GM12875 (cell line): Measurements from ENCODE around the gene TRERF1.
"Not testable (repeated sequence)": the region's sequence is repeated elsewhere in the genome, so short reads cannot be mapped to it uniquely, and the experiment has no call there.

Experiments used
- H3K4me3 ChIP-seq: one replicate; pipeline ENCODE4 v1.5.1; 2011; ENCODE audit warnings: low read depth, low read length, control low read depth
- TF ChIP-seq, protein P1 (sequence below): IDR thresholded peaks from 2 replicates; pipeline ENCODE4 v1.5.1; 2011; ENCODE audit warnings: low read depth, mild to moderate bottlenecking, control low read depth, inconsistent platforms, low read length, moderate library complexity, borderline replicate concordance; ENCODE audit not compliant: insufficient read depth

Gene TRERF1

DNA sequence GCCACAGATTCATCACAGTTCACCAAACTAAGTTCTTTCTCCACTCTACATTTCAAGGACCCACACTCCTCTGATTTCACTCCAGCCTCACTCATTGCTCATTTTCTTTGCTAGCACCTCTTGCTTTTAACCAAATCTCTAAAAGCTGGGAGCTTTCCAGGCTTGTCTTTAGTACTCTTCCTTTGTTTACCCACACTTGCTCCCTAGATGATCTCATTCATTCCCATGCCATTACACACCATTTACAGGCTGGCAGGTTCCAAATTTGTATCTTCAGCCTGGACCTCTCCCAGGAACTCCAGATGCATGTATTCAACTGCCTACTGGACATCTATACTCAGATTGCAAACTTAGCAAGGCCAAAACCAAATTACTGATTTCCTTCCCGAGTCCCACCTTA lies 251.7 kb downstream of the TRERF1 start:
- no peak overlapping the region for H3K4me3 ChIP-seq

DNA sequence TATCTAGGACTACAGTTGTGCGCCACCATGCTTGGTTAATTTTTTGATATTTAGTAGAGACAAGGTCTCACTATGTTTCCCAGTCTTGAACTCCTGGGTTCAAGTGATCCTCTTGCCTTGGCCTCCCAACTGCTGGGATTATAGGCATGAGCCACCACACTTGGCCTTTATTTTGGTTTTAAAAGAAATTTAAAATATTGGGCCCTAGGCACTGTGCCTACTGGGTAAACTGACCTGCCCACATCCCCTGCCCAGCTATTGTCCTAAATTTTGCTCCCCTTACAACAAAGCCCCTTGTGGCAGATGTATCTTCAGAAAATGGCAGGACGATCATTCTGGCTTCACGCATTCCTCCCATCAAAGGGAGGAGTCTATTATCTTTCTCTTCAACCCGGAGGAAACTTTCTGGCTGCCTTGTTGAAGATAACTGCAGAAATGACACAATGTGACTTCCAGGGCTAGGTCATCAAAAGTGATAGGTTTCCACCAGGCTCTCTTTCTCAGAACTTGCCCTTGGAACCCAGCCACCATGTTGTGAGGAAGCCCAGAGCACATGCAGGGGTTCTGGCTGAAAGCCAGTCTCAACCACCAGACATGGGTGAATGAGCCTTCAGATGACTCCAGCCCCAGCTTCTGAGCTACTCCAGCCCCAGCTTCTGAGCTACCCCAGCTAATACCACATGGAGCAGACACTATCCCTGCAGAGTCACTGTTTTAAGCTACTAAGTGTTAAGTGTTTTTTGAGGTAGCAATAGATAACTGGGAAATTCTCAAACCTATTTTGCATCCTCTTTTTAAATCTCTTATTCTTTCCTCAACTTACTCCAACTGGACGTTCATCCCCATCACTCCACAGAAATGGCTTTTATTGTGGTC lies 252.4 kb downstream of the TRERF1 start:
- TF ChIP-seq, protein P1, sequence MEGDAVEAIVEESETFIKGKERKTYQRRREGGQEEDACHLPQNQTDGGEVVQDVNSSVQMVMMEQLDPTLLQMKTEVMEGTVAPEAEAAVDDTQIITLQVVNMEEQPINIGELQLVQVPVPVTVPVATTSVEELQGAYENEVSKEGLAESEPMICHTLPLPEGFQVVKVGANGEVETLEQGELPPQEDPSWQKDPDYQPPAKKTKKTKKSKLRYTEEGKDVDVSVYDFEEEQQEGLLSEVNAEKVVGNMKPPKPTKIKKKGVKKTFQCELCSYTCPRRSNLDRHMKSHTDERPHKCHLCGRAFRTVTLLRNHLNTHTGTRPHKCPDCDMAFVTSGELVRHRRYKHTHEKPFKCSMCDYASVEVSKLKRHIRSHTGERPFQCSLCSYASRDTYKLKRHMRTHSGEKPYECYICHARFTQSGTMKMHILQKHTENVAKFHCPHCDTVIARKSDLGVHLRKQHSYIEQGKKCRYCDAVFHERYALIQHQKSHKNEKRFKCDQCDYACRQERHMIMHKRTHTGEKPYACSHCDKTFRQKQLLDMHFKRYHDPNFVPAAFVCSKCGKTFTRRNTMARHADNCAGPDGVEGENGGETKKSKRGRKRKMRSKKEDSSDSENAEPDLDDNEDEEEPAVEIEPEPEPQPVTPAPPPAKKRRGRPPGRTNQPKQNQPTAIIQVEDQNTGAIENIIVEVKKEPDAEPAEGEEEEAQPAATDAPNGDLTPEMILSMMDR = no peak
- H3K4me3 ChIP-seq = no peak overlapping the region

More for the DNA sequence above, 251.7 kb downstream of the TRERF1 start:
- TF ChIP-seq, protein P1 = no peak

DNA sequence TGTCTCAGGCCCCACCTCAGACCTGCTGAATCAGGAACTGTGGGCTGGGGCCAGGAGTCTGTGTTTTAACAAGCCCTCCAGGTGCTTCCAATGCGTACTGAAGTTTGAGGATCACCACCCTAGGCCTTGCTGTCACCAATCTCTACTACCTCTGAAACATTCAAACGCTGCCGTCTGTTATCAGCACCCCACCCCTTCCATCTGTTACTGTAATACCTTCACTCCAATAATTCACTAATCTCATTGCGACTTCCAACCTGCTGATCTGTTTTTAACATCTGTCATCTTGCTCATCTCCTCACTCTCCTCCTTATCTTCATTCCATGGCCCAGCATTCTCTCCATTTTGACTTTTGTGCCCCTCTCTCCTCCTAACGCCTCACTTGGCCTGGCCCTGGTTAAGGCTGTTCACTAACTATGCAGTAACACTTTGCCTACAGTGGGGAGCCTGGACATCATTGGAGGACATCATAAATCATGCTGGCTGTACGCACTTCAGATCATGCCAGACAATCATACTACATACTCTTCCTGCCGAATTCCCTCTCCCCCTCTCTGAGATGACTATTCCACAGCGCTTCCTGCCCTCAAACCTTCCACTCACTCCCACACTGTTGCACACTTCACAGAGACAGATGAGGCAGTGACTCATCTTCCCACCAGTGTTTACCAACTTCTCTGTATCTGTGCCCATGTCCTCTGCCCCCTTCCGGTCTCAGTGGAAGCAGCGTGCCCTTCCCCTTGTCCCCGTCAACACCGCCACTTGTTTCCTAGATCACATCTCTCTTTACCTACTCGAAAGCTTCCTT lies 254.0 kb downstream of the TRERF1 start:
- TF ChIP-seq, protein P1 = no peak
- no peak overlapping the region for H3K4me3 ChIP-seq

DNA sequence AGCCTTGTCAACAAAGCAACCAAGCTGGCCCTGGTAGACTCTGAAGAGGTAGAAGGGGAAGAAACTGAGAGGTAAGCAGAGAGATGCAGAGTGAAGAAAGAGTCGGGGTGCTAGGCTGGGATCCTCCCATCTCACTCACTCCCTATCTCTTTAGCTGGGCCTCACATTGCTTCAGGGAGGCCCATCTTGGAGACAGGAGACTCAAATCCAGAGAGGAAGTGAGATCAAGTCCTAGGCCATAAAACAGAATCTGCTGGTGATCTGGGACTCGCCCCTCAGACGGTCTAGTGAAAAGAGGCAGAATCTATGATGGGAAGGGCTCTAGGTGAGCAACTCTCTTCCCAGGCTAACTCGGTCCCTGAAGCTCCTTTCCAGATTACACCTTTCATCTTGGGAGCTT lies 256.3 kb downstream of the TRERF1 start:
- TF ChIP-seq, protein P1 = no peak
- no peak overlapping the region for H3K4me3 ChIP-seq

DNA sequence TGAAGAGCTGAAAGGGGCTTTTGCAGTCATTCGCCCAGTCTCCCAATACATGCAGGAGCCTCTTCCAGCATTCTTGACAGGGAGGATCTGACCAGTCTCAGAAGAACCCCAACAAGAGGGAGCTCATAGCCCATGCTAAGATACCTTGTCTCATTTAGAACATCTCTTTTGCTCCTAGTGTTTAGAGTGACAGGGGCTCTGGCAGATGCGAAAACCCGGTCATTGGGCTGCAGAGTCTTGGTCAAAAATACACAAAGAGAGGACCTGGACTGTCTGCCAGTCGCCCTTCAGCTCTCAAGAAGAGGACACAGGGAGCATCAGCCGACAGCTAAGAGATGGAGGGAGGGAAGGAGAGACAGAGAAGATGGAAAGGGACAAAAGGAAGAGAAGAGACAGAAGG lies 257.7 kb downstream of the TRERF1 start:
- TF ChIP-seq, protein P1 = no peak
- H3K4me3 ChIP-seq = no peak overlapping the region

DNA sequence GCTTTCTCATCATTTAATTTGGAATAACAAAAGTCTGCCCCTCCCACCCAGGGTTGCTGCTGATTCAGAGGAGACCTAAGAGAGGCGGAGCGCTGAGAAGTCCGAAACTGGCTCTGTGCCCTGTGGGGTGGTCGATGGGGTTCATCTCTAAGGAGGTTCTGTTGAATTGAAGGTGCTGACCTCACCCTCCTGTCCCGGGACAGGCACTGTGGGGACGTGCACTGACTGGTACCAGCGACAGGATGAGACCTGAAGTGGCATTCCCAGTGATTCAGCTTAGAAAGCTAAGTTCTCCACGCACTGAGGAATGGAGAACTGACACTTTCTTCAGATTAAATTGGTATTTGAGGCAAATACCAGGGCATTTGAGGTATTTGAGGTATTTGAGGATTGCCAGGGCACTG lies 258.2 kb downstream of the TRERF1 start:
- H3K4me3 ChIP-seq = no peak overlapping the region

DNA sequence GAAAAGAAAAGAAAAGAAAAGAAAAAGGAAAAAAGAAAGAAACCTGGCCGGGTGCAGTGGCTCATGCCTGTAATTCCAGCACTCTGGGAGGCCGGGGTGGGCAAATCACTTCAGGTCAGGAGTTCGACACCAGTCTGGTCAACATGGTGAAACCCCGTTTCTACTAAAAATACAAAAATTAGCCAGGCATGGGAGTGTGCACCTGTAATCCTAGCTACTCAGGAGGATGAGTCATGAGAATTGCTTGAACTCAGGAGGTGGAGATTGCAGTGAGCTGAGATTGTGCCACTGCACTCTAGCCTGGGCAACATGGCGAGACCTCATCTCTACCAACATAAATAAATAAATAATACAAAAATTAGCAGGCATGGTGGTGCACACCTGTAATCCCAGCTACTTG lies 259.3 kb downstream of the TRERF1 start:
- H3K4me3 ChIP-seq = not testable (repeated sequence)

More for the DNA sequence above, 258.2 kb downstream of the TRERF1 start:
- TF ChIP-seq, protein P1 = no peak
